GM21367 (cell line): ENCODE data around the gene RHOBTB3.
A peak's percentile ranks its signal among the peaks of the same experiment; 100 is the strongest.

Experiments
- ATAC-seq: cut with Tn5 transposase; IDR thresholded peaks from one replicate; pipeline ENCODE4 v1.9.1; 2021; ENCODE audit not compliant: unreplicated experiment

Gene RHOBTB3

DNA sequence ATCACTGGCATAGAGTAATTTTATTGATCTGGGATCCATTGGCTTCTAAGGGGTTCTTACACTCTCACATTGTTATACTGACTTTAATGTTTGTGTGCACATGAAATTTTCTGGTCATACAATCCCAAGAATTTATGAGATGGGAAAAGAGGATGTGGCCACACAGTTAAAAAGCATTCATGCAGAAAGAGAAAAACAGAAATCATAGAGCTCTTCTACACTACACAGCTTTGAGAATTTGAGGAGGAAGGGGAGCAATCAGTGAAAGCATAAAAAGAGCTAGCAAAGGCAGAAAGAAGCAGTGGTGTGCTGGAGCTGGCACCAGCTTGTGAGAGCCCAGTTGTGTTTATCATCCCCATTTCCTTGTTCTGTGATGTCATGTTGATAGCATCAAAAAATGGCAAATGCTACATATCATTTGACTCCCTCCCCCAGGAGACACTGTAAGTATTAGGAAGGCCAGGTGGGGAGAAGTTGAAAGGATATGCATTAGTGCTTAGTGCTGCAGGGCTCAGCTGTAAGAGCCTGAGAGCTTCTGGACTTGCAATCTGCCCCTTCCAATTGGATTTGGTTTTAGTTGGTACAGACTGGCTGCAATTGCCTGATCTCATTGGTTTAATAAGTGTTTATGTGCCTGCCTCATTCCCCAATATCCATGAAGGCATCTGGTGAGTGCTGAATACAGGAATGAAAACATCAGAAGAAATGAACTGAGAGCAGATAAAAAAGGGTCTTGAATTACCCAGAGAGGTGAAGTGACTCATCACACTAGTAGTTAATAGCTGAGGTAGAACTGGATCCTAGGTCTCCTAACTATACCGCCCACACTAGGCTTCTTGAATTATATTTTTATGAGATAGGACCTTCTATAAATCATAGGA is 30.9 kb downstream of the RHOBTB3 start:
- ATAC-seq, result no peak

DNA sequence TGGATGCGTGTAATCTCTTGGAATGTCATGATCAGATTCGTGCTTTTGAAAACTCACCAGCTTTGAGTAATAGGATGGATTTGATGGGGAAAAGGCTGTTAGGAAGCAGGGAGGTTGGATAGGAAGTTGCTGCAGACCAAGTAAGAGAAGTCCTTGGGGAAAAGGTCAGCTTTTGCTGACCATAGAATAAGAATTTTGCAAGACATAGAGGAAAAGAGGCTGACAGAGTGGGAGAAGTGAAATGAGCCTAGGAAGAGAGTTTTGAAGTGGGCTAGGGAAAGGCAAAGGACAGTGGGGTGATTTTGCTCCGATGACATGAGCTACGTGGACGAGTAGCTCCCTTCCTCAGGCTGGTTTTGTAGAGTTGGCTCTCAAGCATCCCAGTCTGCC is 31.5 kb downstream of the RHOBTB3 start:
- no peak for ATAC-seq

DNA sequence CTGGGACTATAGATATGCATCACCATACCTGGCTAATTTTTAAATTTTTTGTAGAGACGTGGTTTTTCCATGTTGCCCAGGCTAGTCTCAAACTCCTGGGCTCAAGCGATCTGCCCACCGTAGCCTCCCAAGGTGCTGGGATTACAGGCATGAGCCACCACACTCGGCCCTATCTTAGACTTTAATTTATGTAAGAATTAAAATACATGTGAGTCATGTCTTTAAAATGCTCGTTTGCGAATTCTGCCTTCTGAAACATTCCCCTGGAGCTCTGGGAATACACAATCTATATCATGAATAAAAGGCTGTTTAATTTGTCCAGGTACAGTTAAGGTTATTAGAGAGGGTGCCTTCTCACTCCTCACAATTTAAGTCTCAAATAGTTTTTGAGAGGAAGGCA is 32.8 kb downstream of the RHOBTB3 start:
- ATAC-seq, result no peak

DNA sequence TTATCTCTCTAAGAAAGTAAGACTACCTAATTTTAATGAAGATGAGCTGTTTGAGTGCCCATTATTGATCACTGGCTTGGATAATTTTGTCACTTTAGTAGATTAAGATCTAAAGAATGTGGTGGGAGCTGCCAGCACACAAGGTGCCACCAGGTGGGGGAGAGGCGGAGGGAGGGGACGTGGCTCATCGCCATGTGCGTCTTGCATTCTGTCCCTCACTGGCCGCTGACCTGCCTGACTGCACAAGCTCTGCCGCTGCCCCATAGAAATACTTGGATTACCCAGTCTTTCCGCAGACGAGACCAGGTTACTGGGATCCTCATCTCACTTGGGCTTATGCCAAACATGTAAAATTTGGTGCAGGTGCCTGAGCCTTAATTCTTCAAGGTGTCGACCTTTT is 37.6 kb downstream of the RHOBTB3 start:
- ATAC-seq, result no peak

DNA sequence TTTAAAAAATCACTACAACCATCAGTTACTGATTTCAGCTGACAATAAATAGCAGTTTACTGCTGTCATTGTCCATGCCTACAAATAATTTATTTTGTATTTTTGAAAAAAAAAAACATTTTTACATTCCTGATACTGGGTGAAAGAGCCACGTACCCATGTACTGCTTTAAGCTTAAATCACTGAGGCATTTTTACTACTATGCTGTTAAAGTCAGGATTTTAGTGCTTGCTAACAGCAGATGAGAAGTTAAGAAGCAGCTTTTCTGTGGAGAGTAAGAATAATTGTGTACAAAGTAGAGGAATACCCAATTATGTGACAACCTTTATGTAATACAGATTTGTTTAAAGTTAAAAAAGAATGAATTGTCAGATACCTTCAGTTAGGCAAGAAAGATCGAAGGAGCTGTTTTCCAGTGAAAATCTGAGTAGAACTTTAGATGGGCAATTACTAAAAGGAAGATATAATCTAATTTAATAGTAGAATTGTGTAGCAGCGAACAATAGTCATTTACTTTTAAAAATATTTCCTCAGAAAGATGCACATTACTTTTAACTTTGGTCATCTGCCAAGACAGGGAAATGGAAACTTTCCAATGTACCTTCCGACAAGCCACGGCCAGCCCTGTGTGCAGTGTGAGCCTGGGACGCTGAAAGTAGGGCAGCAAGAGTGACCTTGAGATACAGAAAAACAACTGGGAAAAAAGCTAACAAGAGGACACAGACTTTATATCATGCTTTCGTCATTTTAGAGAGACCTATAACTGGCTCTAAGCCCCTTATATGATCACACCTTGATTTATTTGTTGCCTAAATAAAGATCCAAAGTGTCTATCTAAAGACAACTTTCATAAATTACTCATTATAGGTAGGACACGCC is 39.9 kb downstream of the RHOBTB3 start:
- ATAC-seq, result no peak

DNA sequence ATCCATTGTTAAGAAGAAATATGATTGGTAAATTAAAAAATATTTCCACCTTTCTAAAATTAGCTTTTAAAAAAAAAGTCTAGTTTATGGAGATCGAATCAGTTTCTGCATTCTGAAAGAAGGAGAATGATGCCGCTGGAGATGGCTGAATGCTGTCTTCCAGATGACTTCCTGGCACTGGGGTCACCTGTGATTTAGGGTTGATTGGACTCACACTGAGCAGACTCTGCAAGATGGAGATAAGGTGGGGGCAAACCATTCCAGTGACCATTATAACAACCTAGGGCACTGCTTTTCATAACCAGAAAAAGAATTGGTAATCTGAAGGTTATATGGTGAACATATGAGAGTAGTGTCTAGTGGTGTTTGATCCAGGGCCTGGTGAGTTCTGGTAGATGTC is 40.8 kb downstream of the RHOBTB3 start:
- no peak for ATAC-seq

DNA sequence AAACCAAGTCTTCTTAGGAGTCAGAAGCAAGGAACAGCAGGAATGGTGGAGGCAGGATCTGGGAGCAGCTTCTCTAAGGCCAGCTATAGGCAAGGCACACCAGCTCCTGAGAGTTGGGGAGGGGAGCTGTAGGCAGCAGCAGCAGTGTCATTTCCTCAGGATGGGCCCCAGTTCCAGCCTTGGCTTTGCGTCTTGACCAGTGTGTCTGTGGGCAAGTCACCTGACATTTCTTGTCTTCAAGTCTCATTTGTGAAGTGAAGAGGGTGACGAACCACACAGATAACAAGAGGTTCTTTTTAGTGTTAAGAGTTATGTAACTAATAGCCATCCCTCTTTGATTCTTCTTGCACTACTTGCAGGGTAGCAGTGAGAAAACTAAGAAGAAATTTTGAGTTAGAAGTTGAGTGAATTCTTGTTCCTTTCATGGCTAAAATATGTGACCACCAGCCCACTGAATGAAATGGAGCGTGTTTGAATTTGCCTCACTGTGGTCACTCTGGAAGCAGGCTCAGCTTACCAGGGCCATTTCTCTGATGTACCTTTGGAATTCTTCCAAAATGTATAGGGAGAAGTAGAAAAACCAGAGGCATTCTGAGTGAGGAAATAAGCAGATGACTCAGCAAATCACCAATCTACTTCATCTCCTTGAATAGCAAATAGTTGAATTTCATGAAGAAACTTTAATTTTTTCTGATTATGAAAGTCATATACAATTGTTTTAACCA is 42.4 kb downstream of the RHOBTB3 start:
- ATAC-seq, result no peak

DNA sequence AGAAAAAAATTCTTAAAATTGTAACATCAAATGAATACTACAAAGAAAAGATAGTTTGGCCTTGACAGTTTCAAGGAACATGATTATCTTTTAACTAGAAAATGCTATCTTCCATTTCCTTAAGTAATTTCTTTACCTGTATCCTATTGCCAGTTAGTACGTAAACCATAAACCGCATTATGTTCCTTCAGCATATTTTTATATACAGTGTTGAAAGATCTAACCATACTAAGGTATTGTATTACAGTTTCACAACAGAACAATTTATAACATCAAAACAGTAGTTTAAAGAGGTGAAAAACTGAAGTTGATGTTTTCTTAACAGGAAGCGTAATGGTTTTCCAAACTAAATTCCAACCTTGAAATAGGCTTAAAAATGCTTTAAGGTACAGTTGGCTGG is 46.3 kb downstream of the RHOBTB3 start:
- ATAC-seq, result no peak

DNA sequence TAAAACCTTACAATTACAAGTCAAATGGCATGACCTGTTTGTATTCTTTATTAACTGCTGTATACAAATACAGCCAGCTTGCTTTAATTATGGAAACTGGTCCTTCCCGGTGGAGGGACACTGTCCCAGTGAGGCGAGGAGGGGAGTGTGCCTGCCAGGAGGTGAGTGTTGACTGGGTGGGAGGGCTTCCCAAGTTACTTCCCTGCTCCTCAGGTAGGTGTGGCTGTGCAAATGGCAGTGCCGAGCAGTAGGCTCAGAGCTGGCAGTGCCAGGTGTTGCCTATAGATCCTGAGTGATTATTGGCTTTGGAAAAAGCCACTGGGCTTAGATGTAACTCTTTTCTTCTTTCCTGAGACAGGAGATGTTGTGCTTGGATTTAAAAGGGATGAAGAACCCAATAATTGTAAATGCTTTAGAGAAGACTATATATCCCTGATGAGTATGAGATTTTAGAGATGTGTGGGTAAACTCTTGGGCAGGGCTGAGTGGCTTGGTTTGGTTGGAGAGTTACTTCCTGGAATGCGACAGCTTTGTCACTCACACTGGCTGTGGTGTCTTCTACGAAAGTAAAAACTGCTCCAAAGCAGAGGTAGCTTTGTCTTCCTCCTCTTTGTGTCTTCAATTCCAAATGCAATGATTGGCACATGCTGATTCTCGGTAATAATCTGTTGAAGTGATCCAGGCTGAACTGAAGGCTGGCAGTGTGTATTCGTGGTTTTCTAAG is 47.7 kb downstream of the RHOBTB3 start:
- no peak for ATAC-seq

DNA sequence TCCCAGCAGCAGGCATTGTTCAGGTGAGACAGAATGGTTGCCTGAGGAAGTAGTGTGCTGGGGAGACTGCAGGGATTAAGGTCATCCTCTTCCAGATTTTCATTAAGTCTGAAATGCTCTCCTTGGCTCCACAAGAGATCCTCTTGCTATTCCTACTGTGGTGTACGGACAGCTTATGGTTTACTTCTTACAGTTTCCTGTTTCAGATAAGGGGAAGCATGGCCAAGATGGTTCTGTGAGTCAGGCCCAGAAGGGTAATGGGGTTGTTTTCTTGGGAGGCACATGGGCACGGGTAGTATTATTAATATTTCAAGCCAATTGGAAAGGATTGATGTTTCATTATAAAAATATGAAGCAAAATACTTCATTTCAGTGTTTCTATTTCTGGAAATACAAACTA is 48.5 kb downstream of the RHOBTB3 start:
- no peak for ATAC-seq

DNA sequence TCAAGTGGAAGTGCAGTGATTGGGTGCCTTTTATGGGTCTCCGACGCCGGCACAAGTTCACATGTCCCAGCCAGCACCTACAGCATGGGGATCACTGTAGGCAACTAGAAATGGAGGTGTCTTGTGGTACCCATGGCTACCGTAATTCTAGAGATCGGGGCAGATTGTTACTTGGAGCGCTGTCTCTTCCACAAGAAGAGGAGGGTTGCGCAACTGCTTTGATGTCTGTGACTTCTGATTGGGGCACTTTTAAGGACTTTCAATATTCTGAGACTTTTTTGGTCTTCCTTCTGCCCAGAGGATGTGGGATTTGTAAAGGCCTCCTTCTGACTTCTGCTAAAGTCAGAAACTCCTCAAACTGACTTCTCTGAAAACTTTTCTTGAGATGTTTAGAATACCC is 49.5 kb downstream of the RHOBTB3 start:
- ATAC-seq, result no peak

DNA sequence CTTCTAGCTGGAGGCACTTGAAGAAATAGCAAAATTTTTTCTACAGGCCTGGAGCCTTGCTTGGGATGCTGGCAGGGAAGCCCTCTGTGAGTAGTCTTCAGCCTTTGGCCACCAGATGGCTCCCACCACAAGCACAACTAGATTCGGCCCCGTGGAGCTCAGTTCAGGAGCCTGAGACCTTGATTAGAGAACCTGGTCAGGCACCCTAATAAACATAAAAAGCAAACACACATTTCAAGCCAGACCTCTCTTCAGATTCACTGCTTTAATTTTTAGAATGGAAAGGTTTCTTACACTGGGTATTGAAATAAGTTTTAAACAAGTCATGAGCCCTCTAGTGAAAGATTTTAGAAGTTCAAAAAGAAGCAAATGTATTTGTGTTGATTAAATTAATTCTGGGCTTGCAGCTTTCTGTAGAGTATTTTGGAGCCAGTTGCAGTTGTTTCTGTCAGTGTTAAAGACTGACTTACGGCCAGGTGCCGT is 50.0 kb downstream of the RHOBTB3 start:
- ATAC-seq, result peak; percentile 95

DNA sequence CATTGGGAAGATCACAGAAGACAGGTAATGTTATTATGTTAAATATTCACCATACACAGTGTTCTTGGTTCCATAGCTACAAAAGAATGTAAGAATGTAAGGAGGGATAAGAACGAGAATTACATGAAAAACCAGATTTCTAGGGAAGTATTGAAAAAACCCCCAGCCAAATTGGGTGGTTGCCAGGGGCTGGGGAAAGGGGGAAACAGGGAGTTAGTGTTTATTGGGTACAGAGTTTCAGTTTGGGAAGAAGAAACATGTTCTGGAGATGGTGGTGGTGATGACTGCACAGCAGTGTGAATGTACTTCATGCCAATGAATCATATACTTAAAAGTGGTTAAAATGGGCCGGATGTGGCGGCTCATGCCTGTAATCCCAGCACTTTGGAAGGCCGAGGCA is 51.0 kb downstream of the RHOBTB3 start:
- ATAC-seq, result no peak

DNA sequence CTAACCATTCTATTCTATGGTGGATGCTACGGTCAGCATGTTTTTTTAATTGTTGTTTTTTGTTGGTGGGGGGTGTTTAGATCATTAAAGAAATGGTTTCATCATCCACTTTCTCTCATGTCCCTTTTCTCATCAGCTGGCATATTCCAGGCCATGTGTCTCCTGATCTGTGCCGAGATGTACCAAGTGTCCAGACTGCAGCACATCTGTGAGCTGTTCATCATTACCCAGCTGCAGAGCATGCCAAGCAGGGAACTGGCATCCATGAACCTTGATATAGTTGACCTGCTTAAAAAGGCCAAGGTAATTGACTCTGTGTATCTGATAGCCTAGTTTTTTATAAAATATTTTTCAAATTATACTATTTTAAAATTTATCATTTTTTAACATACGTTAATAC is 52.5 kb downstream of the RHOBTB3 start:
- ATAC-seq, result no peak

DNA sequence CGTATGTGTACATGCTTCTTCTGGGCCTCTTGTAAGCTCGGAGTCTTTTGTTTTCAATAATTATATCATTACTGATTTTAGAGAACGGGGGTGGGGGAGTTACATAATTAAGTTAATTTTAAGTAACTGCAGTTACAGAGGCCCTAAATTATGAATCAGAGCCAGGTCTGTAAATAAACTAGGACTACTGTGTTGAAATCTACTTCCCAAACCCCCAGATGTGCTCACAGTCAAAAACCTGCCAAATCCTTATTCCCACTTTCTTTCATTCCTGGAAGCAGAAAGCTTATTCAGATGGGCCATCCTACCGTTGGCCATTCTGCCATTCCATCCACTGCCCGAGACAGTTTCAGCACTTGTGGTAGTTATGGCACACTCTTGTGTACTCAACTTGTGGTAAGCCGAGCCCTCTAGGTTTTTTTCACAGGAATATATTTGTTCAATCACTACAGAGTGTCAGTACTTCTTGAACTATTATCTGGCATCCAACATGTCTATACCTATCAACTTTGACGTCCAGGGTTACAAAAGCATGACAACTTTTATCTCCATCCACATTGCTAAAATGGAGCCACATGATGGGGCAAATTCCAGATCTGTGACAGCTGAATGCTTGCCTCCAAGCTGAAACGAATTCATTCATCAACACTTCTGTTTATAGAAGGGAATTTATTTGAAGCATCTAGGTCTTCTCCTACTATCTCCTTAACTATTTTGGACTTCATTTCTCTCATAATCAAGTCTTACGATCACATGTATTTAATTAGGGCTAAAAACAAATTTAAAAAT is 53.6 kb downstream of the RHOBTB3 start:
- no peak for ATAC-seq

DNA sequence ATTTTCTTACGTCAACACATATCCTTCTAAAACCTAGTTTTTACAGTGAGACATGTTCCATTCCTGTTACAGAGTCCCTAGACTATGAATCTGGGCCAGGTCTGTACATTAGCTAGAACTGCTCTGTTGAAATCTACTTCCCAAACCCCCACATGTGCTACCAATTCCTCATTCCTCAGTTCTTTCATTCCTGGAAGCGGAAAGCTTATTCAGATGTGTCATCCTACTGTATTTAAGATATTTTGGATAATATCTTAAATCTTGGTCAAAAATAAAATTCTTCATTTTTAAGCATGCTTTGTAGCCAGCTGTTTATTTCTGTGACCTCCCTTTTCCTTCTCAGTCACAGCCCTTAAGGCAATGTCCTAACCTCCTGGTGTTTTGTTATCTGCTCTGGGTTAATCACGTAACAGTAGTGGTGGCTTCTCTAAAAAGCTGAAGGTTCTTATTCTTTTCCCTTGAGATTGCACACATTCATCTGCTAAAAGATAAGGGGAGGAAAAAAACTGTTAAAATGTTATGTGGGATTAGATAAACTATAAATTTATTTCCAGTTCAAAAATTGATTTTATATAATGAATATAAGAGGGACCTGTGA is 55.8 kb downstream of the RHOBTB3 start:
- no peak for ATAC-seq

DNA sequence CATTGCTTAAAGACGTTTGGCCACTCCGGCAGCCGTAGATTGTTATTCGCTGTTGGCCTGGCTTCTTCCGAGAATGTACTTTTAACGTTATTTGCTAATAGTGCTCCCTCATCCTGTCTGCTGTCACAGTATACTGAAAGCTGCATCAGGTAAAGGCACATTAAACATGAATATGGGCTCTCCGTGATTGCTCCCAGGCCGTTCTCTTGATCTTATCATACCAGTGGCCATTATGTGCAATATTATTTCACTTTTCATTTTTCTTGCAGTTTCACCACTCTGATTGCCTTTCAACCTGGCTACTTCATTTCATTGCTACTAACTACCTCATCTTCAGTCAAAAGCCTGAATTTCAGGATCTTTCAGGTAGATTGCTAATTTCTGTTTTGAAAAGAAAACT is 57.4 kb downstream of the RHOBTB3 start:
- no peak for ATAC-seq

DNA sequence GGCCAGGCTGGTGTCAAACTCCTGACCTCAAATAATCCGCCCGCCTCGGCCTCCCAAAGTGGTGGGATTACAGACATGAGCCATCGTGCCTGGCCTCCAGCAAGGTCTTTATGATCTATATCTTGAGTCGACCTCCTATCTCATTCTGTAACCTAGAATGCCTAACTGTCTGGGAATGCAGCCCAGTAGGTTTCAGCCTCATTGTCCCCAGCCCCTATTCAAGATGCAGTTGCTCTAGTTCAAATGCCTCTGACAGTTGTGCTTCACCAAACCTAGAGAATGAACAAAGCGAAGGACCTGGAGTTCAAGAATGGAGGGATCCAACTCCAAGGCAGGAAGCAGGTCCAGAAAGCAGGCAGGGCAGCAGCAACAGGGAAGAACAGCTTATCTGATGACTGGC is 60.6 kb downstream of the RHOBTB3 start:
- no peak for ATAC-seq

DNA sequence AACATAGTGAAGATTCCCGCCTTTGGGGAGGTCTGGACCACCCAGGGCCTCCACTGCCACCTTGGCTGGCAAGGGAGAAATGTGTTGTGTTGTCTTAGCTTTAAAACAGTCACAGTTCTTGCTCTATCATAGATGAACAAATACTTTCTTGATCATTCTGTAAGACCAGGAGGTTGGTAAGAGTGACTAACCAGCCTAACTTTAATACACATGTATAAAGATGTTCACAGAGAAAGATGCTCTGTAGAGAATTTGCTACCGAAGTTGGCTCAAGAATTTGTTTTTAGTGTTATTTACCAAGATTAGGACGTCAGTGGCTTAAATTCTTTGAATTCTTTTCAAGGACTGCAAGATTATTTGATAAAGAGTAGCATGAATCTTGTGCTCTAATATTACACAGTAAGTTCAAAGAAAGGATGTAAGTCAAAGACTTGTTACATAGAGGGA is 63.0 kb downstream of the RHOBTB3 start:
- no peak for ATAC-seq
